HepG2 (cell line): ENCODE results near the gene FCN3. TPM values are rescaled to one million over a fixed set of nuclear protein-coding genes. Genes with fewer than 3 reads are reported as not detected.

Source experiments
- ADNP ChIP-seq: sonication (generic); formaldehyde crosslinking; IDR thresholded peaks from 2 replicates; pipeline ENCODE4 v1.4.0; 2020; ENCODE audit warnings: missing genetic modification reagents
- CHD4 ChIP-seq: fragments of 200-600 bp; sonication (generic); IDR thresholded peaks from 2 replicates; pipeline ENCODE4 v1.7.0; 2017; ENCODE audit warnings: mild to moderate bottlenecking, low read length, borderline replicate concordance
- GATA4 ChIP-seq: sonication (generic); IDR thresholded peaks from 2 replicates; pipeline ENCODE4 v1.6.1; 2016; ENCODE audit warnings: antibody characterized with exemption, low read depth, borderline replicate concordance
- GATAD1 ChIP-seq: IDR thresholded peaks from 2 replicates; pipeline ENCODE4 v1.6.1; 2016; ENCODE audit warnings: missing genetic modification reagents, missing compliant biosample characterization
- GZF1 ChIP-seq: sonication (generic); formaldehyde crosslinking; IDR thresholded peaks from 2 replicates; pipeline ENCODE4 v1.5.1; 2020; ENCODE audit warnings: mild to moderate bottlenecking, missing genetic modification reagents
- KAT8 ChIP-seq: IDR thresholded peaks from 2 replicates; pipeline ENCODE4 v1.6.1; 2016; ENCODE audit warnings: missing genetic modification reagents, missing compliant biosample characterization
- MAF1 ChIP-seq: sonication (generic); formaldehyde crosslinking; IDR thresholded peaks from 2 replicates; pipeline ENCODE4 v1.5.0; 2020; ENCODE audit warnings: missing genetic modification reagents, borderline replicate concordance
- MLLT10 ChIP-seq: sonication (generic); formaldehyde crosslinking; IDR thresholded peaks from 2 replicates; pipeline ENCODE4 v1.4.0; 2020; ENCODE audit warnings: missing genetic modification reagents
- NAIF1 ChIP-seq: sonication (generic); formaldehyde crosslinking; IDR thresholded peaks from 2 replicates; pipeline ENCODE4 v1.5.0; 2020; ENCODE audit warnings: mild to moderate bottlenecking, missing genetic modification reagents, borderline replicate concordance
- PRMT3 ChIP-seq: sonication (generic); formaldehyde crosslinking; IDR thresholded peaks from 2 replicates; pipeline ENCODE4 v1.8.1; 2022; ENCODE audit warnings: low read depth, mild to moderate bottlenecking, moderate library complexity, missing genetic modification reagents, borderline replicate concordance
- SMAD1 ChIP-seq: sonication (generic); formaldehyde crosslinking; IDR thresholded peaks from 2 replicates; pipeline ENCODE4 v1.4.0; 2020; ENCODE audit warnings: missing genetic modification reagents, low read depth, mild to moderate bottlenecking, borderline replicate concordance
- SP5 ChIP-seq: IDR thresholded peaks from 2 replicates; pipeline ENCODE4 v1.6.1; 2016; ENCODE audit warnings: low read depth, borderline replicate concordance
- TFAP4 ChIP-seq: sonication (generic); IDR thresholded peaks from 2 replicates; pipeline ENCODE4 v1.6.1; 2016; ENCODE audit warnings: low read depth, borderline replicate concordance
- ZNF615 ChIP-seq: sonication (generic); formaldehyde crosslinking; IDR thresholded peaks from 2 replicates; pipeline ENCODE4 v1.5.0; 2020; ENCODE audit warnings: mild to moderate bottlenecking, missing genetic modification reagents, borderline replicate concordance
- ZNF660 ChIP-seq: sonication (generic); formaldehyde crosslinking; IDR thresholded peaks from 2 replicates; pipeline ENCODE4 v1.5.1; 2020; ENCODE audit warnings: mild to moderate bottlenecking, low read depth, missing genetic modification reagents, borderline replicate concordance
- ZNF713 ChIP-seq: sonication (generic); formaldehyde crosslinking; IDR thresholded peaks from 2 replicates; pipeline ENCODE4 v1.4.0; 2020; ENCODE audit warnings: mild to moderate bottlenecking, missing genetic modification reagents
- ZNF747 ChIP-seq: sonication (generic); formaldehyde crosslinking; IDR thresholded peaks from 2 replicates; pipeline ENCODE4 v1.8.1; 2023; ENCODE audit warnings: missing genetic modification reagents, mild to moderate bottlenecking, borderline replicate concordance
- ZNF777 ChIP-seq: sonication (generic); formaldehyde crosslinking; IDR thresholded peaks from 2 replicates; pipeline ENCODE4 v1.4.0; 2020; ENCODE audit warnings: missing genetic modification reagents
- polyA plus RNA-seq, 8 experiments: library from polyadenylated mRNA; depleted of rRNA in 3 of 8; stranded (reverse) in 7 of 8; unstranded in 1 of 8; fragments of >200 nt; fragmentation: Illumina TruSeq in 4 of 8; extraction: Trizol in 4 of 8; gene quantifications; 2 replicates each; pipeline versions ENCODE4 v1.2.1 to v1.2.3, GENCODE V29; 2011 to 2016; ENCODE audit warnings: low read depth in 4 of 8, missing spikeins in 1 of 8, mixed read lengths in 1 of 8; ENCODE audit not compliant: insufficient read depth in 1 of 8
- total RNA-seq, 5 experiments: library from RNA; depleted of rRNA; stranded (reverse); fragments of >200 nt; fragmentation: Illumina TruSeq; extraction: Trizol; gene quantifications; 2 replicates each; pipeline ENCODE4 v1.2.3, GENCODE V29; 2016; ENCODE audit warnings: low read depth in 1 of 5
- TF ChIP-seq, protein P1 (sequence below): sonication (generic); formaldehyde crosslinking; IDR thresholded peaks from 2 replicates; pipeline ENCODE4 v1.4.0; 2020; ENCODE audit warnings: low read depth, missing genetic modification reagents
- TF ChIP-seq, protein P2 (sequence below): fragments of 450-650 bp; IDR thresholded peaks from 2 replicates; pipeline ENCODE4 v1.6.1; 2017; ENCODE audit warnings: mild to moderate bottlenecking
- TF ChIP-seq, protein P3 (sequence below): sonication (generic); formaldehyde crosslinking; IDR thresholded peaks from 2 replicates; pipeline ENCODE4 v1.5.1; 2020; ENCODE audit warnings: missing genetic modification reagents, mild to moderate bottlenecking, borderline replicate concordance

Gene FCN3
- total and polyA plus RNA-seq, 2 of the 13 experiments (the other 11 are each of a cell fraction or from before 2014, with no cell fraction given) = not detected

DNA sequence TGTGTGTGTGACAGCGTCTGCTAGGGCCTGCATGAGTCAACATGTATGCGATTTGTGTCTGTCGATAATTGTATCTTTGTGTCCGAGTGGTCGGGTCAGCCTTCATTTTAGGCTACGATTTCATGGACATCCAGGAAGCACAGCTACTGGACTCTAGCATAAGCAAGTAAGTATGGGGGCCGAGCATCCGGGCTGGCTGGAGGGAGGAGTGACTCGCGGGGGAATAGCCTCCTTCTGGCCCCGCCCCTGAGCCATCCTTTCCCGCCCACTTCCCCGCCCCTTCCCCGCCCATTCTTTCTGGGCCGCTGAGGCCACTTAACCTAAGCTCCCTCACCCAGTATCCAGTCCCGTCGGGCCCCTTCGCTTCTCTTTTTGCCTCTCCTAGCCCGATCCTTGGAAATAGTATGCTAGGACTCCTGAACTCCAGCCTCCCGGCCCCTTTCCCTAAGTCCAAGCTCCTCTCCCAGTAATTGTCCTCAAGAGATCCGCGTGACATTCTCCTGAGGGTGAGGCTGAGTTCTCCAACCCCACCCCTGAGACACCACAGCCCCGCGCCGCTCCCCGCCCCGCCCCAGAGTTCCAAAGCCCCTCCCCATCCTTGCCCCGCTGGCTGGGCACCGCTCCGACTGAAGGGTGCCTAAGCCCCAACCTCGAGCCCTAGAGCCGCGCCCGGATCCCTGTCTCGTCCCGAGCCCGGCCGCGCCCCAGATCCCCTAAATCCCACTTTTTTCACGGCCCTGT is 9.1 kb downstream of the FCN3 start (continued):
- TF ChIP-seq, protein P1, sequence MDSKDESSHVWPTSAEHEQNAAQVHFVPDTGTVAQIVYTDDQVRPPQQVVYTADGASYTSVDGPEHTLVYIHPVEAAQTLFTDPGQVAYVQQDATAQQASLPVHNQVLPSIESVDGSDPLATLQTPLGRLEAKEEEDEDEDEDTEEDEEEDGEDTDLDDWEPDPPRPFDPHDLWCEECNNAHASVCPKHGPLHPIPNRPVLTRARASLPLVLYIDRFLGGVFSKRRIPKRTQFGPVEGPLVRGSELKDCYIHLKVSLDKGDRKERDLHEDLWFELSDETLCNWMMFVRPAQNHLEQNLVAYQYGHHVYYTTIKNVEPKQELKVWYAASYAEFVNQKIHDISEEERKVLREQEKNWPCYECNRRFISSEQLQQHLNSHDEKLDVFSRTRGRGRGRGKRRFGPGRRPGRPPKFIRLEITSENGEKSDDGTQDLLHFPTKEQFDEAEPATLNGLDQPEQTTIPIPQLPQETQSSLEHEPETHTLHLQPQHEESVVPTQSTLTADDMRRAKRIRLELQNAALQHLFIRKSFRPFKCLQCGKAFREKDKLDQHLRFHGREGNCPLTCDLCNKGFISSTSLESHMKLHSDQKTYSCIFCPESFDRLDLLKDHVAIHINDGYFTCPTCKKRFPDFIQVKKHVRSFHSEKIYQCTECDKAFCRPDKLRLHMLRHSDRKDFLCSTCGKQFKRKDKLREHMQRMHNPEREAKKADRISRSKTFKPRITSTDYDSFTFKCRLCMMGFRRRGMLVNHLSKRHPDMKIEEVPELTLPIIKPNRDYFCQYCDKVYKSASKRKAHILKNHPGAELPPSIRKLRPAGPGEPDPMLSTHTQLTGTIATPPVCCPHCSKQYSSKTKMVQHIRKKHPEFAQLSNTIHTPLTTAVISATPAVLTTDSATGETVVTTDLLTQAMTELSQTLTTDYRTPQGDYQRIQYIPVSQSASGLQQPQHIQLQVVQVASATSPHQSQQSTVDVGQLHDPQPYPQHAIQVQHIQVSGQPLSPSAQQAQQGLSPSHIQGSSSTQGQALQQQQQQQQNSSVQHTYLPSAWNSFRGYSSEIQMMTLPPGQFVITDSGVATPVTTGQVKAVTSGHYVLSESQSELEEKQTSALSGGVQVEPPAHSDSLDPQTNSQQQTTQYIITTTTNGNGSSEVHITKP = peak; percentile 66; the same call in 1 of the 2 replicates
- TF ChIP-seq ZNF777 (no peak), SMAD1 (CRISPR knock-in tag) (no peak), ADNP (CRISPR knock-in tag) (no peak), KAT8 (0 out of 2 replicates have a peak, but pooled peaks have one; percentile 44), ZNF747 (no peak), TFAP4 (peak; percentile 21; the same call in 1 of the 2 replicates), MAF1 (CRISPR knock-in tag) (no peak), MLLT10 (CRISPR knock-in tag) (no peak), GATA4 (0 out of 2 replicates have a peak, but pooled peaks have one; percentile 6), SP5 (CRISPR knock-in tag) (peak; percentile 84), NAIF1 (no peak), CHD4 (no peak), ZNF660 (CRISPR knock-in tag) (no peak), GATAD1 (CRISPR knock-in tag) (no peak), ZNF615 (CRISPR knock-in tag) (no peak), PRMT3 (no peak), GZF1 (CRISPR knock-in tag) (no peak), ZNF713 (CRISPR knock-in tag) (no peak)
- TF ChIP-seq, protein P2, sequence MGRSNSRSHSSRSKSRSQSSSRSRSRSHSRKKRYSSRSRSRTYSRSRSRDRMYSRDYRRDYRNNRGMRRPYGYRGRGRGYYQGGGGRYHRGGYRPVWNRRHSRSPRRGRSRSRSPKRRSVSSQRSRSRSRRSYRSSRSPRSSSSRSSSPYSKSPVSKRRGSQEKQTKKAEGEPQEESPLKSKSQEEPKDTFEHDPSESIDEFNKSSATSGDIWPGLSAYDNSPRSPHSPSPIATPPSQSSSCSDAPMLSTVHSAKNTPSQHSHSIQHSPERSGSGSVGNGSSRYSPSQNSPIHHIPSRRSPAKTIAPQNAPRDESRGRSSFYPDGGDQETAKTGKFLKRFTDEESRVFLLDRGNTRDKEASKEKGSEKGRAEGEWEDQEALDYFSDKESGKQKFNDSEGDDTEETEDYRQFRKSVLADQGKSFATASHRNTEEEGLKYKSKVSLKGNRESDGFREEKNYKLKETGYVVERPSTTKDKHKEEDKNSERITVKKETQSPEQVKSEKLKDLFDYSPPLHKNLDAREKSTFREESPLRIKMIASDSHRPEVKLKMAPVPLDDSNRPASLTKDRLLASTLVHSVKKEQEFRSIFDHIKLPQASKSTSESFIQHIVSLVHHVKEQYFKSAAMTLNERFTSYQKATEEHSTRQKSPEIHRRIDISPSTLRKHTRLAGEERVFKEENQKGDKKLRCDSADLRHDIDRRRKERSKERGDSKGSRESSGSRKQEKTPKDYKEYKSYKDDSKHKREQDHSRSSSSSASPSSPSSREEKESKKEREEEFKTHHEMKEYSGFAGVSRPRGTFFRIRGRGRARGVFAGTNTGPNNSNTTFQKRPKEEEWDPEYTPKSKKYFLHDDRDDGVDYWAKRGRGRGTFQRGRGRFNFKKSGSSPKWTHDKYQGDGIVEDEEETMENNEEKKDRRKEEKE = no peak
- TF ChIP-seq, protein P3, sequence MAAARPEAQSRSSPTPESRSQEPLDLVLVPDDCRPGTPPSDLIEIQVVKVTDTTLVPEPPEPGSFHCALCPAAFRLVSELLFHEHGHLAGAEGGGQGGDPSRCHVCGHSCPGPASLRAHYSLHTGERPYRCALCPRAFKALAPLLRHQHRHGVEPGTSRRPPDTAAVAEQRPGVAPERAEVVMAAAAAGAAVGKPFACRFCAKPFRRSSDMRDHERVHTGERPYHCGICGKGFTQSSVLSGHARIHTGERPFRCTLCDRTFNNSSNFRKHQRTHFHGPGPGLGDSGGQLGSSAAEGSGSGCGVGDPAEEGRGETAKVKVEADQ (CRISPR knock-in tag) = 0 out of 2 replicates have a peak, but pooled peaks have one; percentile 27
